Activated T-helper 1 cell treated with anti-CD3 and anti-CD28 coated beads, Interleukin-12 subunit alpha, Interleukin-12 subunit beta, Interleukin-2, Interleukin-4 antibody, amounts not matched to agents 30 ng/mL and 10 ng/mL and 1 ng/mL, durations not matched to agents 14 hours and 24 hours and 36 hours (primary cell): ENCODE data around the gene DYNC2H1. TPM values are rescaled to one million over a fixed set of nuclear protein-coding genes. Genes with fewer than 3 reads are reported as not detected.

Source experiments
- DNase-seq: peaks from one replicate; pipeline ENCODE4 v3.0.0; 2021; ENCODE audit warnings: low spot score
- H3K27ac Mint-ChIP-seq: one replicate; pipeline ENCODE4 v1.8.0; 2021; ENCODE audit warnings: mild to moderate bottlenecking, mixed read lengths
- H3K27me3 Mint-ChIP-seq: one replicate; pipeline ENCODE4 v1.8.0; 2022; ENCODE audit warnings: mild to moderate bottlenecking, moderate library complexity, mixed read lengths; ENCODE audit not compliant: insufficient read depth
- H3K36me3 Mint-ChIP-seq: one replicate; pipeline ENCODE4 v1.8.0; 2021; ENCODE audit warnings: low read depth, mixed read lengths
- H3K4me1 Mint-ChIP-seq: one replicate; pipeline ENCODE4 v1.8.0; 2021; ENCODE audit warnings: low read depth, mixed read lengths
- H3K4me3 Mint-ChIP-seq: one replicate; pipeline ENCODE4 v1.8.0; 2021; ENCODE audit warnings: mild to moderate bottlenecking, moderate library complexity, mixed read lengths
- H3K9me3 Mint-ChIP-seq: one replicate; pipeline ENCODE4 v1.8.0; 2021; ENCODE audit warnings: mixed read lengths
- intact Hi-C: fragments of 100-400 bp; cut with micrococcal nuclease; formaldehyde crosslinking; loops from one replicate; pipeline ENCODE4 v1.15.1; 2024
- total RNA-seq: library from RNA; stranded (reverse); gene quantifications from 2 replicates; pipeline ENCODE4 v1.2.3, GENCODE V29; 2022

Gene DYNC2H1
- total RNA-seq, 1 donor from 2014 or later = 1.1 TPM

GRCh38 chr11:103254123-103254522 is 144.9 kb downstream of the DYNC2H1 start:
- Mint-ChIP-seq H3K4me3 (no peak overlapping the region), H3K4me1 (no peaks in the 10 kb centered on the region), H3K36me3 (no peaks in the 10 kb centered on the region), H3K27ac (no peak overlapping the region), H3K9me3 (no peaks in the 10 kb centered on the region), H3K27me3 (no peaks in the 10 kb centered on the region)
- intact Hi-C loops = no loop called here
- DNase-seq = no peak

GRCh38 chr11:103257360-103257759 is 148.1 kb downstream of the DYNC2H1 start:
- DNase-seq = no peak
- Mint-ChIP-seq H3K27me3 (no peaks in the 10 kb centered on the region), H3K36me3 (no peaks in the 10 kb centered on the region), H3K27ac (no peak overlapping the region), H3K9me3 (no peaks in the 10 kb centered on the region), H3K4me1 (no peaks in the 10 kb centered on the region), H3K4me3 (no peak overlapping the region)
- intact Hi-C loops = loop anchor here (5.0 kb wide), 1 partner anchor 345 kb away; no protein-coding TSS in a partner anchor

- Mint-ChIP-seq H3K27me3 (no peaks in the 10 kb centered on the region), H3K4me3 (no peak overlapping the region), H3K36me3 (no peaks in the 10 kb centered on the region), H3K4me1 (no peaks in the 10 kb centered on the region), H3K27ac (no peak overlapping the region), H3K9me3 (no peaks in the 10 kb centered on the region)
- no peak for DNase-seq
- intact Hi-C loops = no loop called here
Measured at GRCh38 chr11:103266167-103266831, 157.1 kb downstream of the DYNC2H1 start.

GRCh38 chr11:103272876-103273275 is 163.7 kb downstream of the DYNC2H1 start:
- no peak for DNase-seq
- Mint-ChIP-seq H3K9me3 (no peaks in the 10 kb centered on the region), H3K4me3 (no peak overlapping the region), H3K36me3 (no peaks in the 10 kb centered on the region), H3K27me3 (no peaks in the 10 kb centered on the region), H3K4me1 (no peaks in the 10 kb centered on the region), H3K27ac (no peak overlapping the region)
- intact Hi-C loops = no loop called here

- intact Hi-C loops = no loop called here
- H3K9me3 Mint-ChIP-seq = no peaks in the 10 kb centered on the region
- H3K27me3 Mint-ChIP-seq = no peaks in the 10 kb centered on the region
- no peak overlapping the region for H3K4me3 Mint-ChIP-seq
- H3K27ac Mint-ChIP-seq = no peak overlapping the region
- H3K4me1 Mint-ChIP-seq = no peaks in the 10 kb centered on the region
- H3K36me3 Mint-ChIP-seq = no peaks in the 10 kb centered on the region
- no peak for DNase-seq
Measured at GRCh38 chr11:103274025-103274424, 164.8 kb downstream of the DYNC2H1 start.

- H3K9me3 Mint-ChIP-seq = no peaks in the 10 kb centered on the region
- H3K27me3 Mint-ChIP-seq = no peaks in the 10 kb centered on the region
- intact Hi-C loops = no loop called here
- DNase-seq = no peak
- H3K4me1 Mint-ChIP-seq = no peaks in the 10 kb centered on the region
- H3K36me3 Mint-ChIP-seq = no peaks in the 10 kb centered on the region
- H3K4me3 Mint-ChIP-seq = no peak overlapping the region
- H3K27ac Mint-ChIP-seq = no peak overlapping the region
Measured at GRCh38 chr11:103279821-103280220, 170.6 kb downstream of the DYNC2H1 start.

- Mint-ChIP-seq H3K4me3 (no peak overlapping the region), H3K4me1 (no peaks in the 10 kb centered on the region), H3K27ac (no peak overlapping the region), H3K9me3 (no peaks in the 10 kb centered on the region), H3K36me3 (no peaks in the 10 kb centered on the region), H3K27me3 (no peaks in the 10 kb centered on the region)
- no peak for DNase-seq
- intact Hi-C loops = no loop called here
Measured at GRCh38 chr11:103281301-103281700, 172.1 kb downstream of the DYNC2H1 start.

- H3K4me1 Mint-ChIP-seq = no peaks in the 10 kb centered on the region
- no peak overlapping the region for H3K27ac Mint-ChIP-seq
- no peak overlapping the region for H3K4me3 Mint-ChIP-seq
- no peak for DNase-seq
- no peaks in the 10 kb centered on the region for H3K9me3 Mint-ChIP-seq
- no peaks in the 10 kb centered on the region for H3K36me3 Mint-ChIP-seq
- intact Hi-C loops = no loop called here
- H3K27me3 Mint-ChIP-seq = no peaks in the 10 kb centered on the region
Measured at GRCh38 chr11:103284260-103284659, 175.0 kb downstream of the DYNC2H1 start.

- peaks cover 41% of the 10 kb centered on the region for H3K9me3 Mint-ChIP-seq
- no peak for DNase-seq
- H3K27me3 Mint-ChIP-seq = no peaks in the 10 kb centered on the region
- H3K4me3 Mint-ChIP-seq = no peak overlapping the region
- H3K36me3 Mint-ChIP-seq = peaks cover 5% of the 10 kb centered on the region
- H3K4me1 Mint-ChIP-seq = no peaks in the 10 kb centered on the region
- H3K27ac Mint-ChIP-seq = no peak overlapping the region
- intact Hi-C loops = no loop called here
Measured at GRCh38 chr11:103294516-103294915, 185.3 kb downstream of the DYNC2H1 start.

- no peak overlapping the region for H3K27ac Mint-ChIP-seq
- H3K4me3 Mint-ChIP-seq = no peak overlapping the region
- DNase-seq = no peak
- H3K36me3 Mint-ChIP-seq = peaks cover 5% of the 10 kb centered on the region
- intact Hi-C loops = no loop called here
- peaks cover 41% of the 10 kb centered on the region for H3K9me3 Mint-ChIP-seq
- no peaks in the 10 kb centered on the region for H3K4me1 Mint-ChIP-seq
- H3K27me3 Mint-ChIP-seq = no peaks in the 10 kb centered on the region
Measured at GRCh38 chr11:103295704-103296103, 186.5 kb downstream of the DYNC2H1 start.

GRCh38 chr11:103297900-103298299 is 188.7 kb downstream of the DYNC2H1 start:
- peaks cover 5% of the 10 kb centered on the region for H3K36me3 Mint-ChIP-seq
- DNase-seq = no peak
- H3K27ac Mint-ChIP-seq = no peak overlapping the region
- no peak overlapping the region for H3K4me3 Mint-ChIP-seq
- H3K4me1 Mint-ChIP-seq = no peaks in the 10 kb centered on the region
- no peaks in the 10 kb centered on the region for H3K27me3 Mint-ChIP-seq
- H3K9me3 Mint-ChIP-seq = peaks cover 28% of the 10 kb centered on the region
- intact Hi-C loops = no loop called here

GRCh38 chr11:103315248-103315647 is 206.0 kb downstream of the DYNC2H1 start:
- Mint-ChIP-seq H3K4me1 (no peaks in the 10 kb centered on the region), H3K27me3 (no peaks in the 10 kb centered on the region), H3K36me3 (no peaks in the 10 kb centered on the region), H3K4me3 (no peak overlapping the region), H3K27ac (no peak overlapping the region), H3K9me3 (no peaks in the 10 kb centered on the region)
- intact Hi-C loops = no loop called here
- no peak for DNase-seq

- intact Hi-C loops = no loop called here
- Mint-ChIP-seq H3K4me3 (no peak overlapping the region), H3K27ac (no peak overlapping the region), H3K4me1 (no peaks in the 10 kb centered on the region), H3K9me3 (no peaks in the 10 kb centered on the region), H3K36me3 (no peaks in the 10 kb centered on the region), H3K27me3 (no peaks in the 10 kb centered on the region)
- DNase-seq = no peak
Measured at GRCh38 chr11:103317118-103317517, 207.9 kb downstream of the DYNC2H1 start.

- Mint-ChIP-seq H3K9me3 (no peaks in the 10 kb centered on the region), H3K4me1 (peaks cover 7% of the 10 kb centered on the region), H3K27ac (no peak overlapping the region), H3K27me3 (peaks cover 4% of the 10 kb centered on the region), H3K4me3 (no peak overlapping the region), H3K36me3 (no peaks in the 10 kb centered on the region)
- DNase-seq = no peak
- intact Hi-C loops = no loop called here
Measured at GRCh38 chr11:103322821-103323220, 213.6 kb downstream of the DYNC2H1 start.
